HepG2 (cell line): ENCODE data around the gene CLEC2A.

ENCODE experiments used
- DPF2 ChIP-seq: sonication (generic); formaldehyde crosslinking; IDR thresholded peaks from 2 replicates; pipeline ENCODE4 v1.4.0; 2020; ENCODE audit warnings: mild to moderate bottlenecking, low read depth, missing genetic modification reagents, borderline replicate concordance
- POLR2A ChIP-seq, 2 experiments: IDR thresholded peaks; 2 replicates each; pipeline ENCODE4 v1.6.1; 2011; ENCODE audit warnings: low read depth in 2 of 2, low read length in 2 of 2, mild to moderate bottlenecking in 1 of 2, moderate library complexity in 1 of 2; ENCODE audit not compliant: insufficient read depth in 1 of 2
- TF ChIP-seq, protein P1 (sequence below): sonication (generic); formaldehyde crosslinking; IDR thresholded peaks from 2 replicates; pipeline ENCODE4 v1.5.0; 2020; ENCODE audit warnings: mild to moderate bottlenecking, missing genetic modification reagents, moderate library complexity
- TF ChIP-seq, protein P2 (sequence below): sonication (generic); formaldehyde crosslinking; IDR thresholded peaks from 2 replicates; pipeline ENCODE4 v1.5.1; 2020; ENCODE audit warnings: mild to moderate bottlenecking, missing genetic modification reagents, moderate library complexity

DNA sequence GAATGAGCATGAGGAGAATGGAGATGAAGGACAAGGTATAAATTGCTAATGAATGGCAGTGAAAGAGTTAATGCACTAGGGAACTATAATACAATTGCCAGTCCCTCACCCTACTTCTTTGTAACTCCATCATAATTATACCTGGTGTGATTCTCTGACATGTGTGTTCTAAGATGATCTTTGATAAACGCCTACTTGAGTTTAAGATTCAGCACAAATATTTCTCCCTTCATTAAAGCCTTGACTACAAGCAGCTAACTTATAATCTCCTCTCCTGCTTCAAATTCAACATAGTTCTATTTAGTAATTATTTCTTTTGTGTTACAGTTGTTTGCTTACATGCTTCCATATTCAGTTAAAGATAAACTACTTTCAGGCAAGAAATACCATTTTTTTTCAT lies 9.7 kb upstream of the CLEC2A start:
- TF ChIP-seq, protein P1, sequence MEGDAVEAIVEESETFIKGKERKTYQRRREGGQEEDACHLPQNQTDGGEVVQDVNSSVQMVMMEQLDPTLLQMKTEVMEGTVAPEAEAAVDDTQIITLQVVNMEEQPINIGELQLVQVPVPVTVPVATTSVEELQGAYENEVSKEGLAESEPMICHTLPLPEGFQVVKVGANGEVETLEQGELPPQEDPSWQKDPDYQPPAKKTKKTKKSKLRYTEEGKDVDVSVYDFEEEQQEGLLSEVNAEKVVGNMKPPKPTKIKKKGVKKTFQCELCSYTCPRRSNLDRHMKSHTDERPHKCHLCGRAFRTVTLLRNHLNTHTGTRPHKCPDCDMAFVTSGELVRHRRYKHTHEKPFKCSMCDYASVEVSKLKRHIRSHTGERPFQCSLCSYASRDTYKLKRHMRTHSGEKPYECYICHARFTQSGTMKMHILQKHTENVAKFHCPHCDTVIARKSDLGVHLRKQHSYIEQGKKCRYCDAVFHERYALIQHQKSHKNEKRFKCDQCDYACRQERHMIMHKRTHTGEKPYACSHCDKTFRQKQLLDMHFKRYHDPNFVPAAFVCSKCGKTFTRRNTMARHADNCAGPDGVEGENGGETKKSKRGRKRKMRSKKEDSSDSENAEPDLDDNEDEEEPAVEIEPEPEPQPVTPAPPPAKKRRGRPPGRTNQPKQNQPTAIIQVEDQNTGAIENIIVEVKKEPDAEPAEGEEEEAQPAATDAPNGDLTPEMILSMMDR, result no peak
- TF ChIP-seq POLR2A (IDR thresholded peaks at IDR 0.05; ENCODE audit: insufficient read depth in 1 of 2, low read depth in 2 of 2, low read length in 2 of 2) (no peak), DPF2 (CRISPR knock-in tag) (no peak)
- TF ChIP-seq, protein P2, sequence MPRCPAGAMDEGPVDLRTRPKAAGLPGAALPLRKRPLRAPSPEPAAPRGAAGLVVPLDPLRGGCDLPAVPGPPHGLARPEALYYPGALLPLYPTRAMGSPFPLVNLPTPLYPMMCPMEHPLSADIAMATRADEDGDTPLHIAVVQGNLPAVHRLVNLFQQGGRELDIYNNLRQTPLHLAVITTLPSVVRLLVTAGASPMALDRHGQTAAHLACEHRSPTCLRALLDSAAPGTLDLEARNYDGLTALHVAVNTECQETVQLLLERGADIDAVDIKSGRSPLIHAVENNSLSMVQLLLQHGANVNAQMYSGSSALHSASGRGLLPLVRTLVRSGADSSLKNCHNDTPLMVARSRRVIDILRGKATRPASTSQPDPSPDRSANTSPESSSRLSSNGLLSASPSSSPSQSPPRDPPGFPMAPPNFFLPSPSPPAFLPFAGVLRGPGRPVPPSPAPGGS (CRISPR knock-in tag), result no peak
